Measurements from ENCODE around the gene STUM.

DNA sequence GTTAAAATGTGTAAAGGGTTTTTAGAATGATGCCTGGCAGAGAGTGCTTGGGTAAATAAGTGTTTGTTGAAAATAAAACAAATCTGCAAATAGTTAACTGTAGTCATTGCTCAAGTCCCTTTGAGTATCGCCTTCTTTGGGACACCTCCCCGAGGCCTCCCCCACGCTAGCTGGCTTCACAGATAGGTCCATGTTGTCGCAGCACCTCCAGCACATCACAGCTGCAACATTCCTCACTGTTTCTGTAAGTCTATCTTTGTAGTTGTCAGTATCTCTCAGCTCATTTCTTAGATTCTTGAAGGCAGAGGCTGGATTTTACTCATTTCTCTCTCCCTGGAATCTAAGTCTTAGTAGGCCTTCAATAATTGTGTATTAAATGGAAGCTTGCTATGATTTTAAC is 1.6 kb upstream of the STUM start:
- TF ChIP-seq POLR2AphosphoS5 (IDR thresholded peaks at IDR 0.05; ENCODE audit: borderline replicate concordance, low read depth, low read length) (no peak), EZH2 (IDR thresholded peaks at IDR 0.05) (no peak)
